GM12875 (cell line): ENCODE results near the gene KLHL25.

ENCODE experiments used
- H3K4me3 ChIP-seq: one replicate; pipeline ENCODE4 v1.5.1; 2011; ENCODE audit warnings: low read depth, low read length, control low read depth
- CTCF ChIP-seq: IDR thresholded peaks from 2 replicates; pipeline ENCODE4 v1.5.1; 2011; ENCODE audit warnings: low read depth, mild to moderate bottlenecking, control low read depth, inconsistent platforms, low read length, moderate library complexity, borderline replicate concordance; ENCODE audit not compliant: insufficient read depth

KLHL25 gene

DNA sequence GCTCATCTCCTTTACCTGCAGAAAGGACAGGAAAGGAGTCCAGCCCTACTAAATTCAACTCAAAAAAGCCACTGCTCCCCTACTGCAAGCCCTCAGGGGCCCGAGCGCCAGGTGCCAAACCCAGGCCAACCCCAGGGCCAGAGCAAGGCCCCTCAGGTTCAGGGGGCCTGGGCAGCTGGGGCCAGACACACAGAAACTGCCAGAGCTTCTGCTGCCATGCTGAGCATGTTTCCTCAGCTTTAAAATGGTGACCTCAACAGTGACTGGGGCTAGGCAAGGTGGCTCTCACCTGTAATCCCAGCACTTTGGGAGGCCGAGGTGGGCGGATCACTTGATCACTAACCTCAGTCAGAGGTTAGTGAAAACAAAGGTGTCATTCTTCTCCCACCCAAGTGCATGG is 38.8 kb downstream of the KLHL25 start:
- no peak for TF ChIP-seq CTCF
- H3K4me3 ChIP-seq, result no peak overlapping the region

DNA sequence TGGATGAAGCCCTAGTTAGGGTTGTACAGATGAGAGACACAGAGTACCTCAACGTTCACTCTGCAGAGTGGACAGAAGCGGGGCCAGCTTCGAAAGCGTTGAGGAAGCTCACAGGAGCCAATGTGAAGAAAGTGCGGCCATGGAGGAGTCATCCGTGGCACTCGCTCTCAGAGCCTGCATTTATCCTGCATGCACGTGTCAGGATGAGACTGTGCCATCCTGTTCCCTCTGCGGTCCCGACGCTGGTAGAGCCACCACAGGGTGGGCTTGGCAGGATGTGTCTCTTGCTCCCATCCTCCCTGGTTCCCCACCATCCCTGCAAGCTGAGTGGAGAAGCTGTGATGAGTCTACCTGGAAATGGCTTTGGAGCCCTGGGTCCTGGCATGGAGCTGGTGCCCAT is 39.3 kb downstream of the KLHL25 start:
- H3K4me3 ChIP-seq, result no peak overlapping the region
- no peak for TF ChIP-seq CTCF

- TF ChIP-seq CTCF, result no peak
- no peak overlapping the region for H3K4me3 ChIP-seq
Measured at GRCh38 chr15:85754989-85755388, 39.7 kb downstream of the KLHL25 start.

- TF ChIP-seq CTCF, result no peak
- H3K4me3 ChIP-seq, result no peak overlapping the region
Measured at GRCh38 chr15:85753791-85754452, 40.8 kb downstream of the KLHL25 start.

- no peak overlapping the region for H3K4me3 ChIP-seq
- no peak for TF ChIP-seq CTCF
Measured at GRCh38 chr15:85753261-85753660, 41.5 kb downstream of the KLHL25 start.

GRCh38 chr15:85752491-85752961 is 42.2 kb downstream of the KLHL25 start:
- H3K4me3 ChIP-seq, result no peak overlapping the region
- no peak for TF ChIP-seq CTCF

GRCh38 chr15:85752124-85752475 is 42.6 kb downstream of the KLHL25 start:
- no peak for TF ChIP-seq CTCF
- H3K4me3 ChIP-seq, result no peak overlapping the region
